Gastrocnemius medialis (tissue), 4 donors: ENCODE data around the gene LRRC63. TPM values are rescaled to one million over a fixed set of nuclear protein-coding genes. Genes with fewer than 3 reads are reported as not detected.

Source experiments
- ATAC-seq, 2 donors: fragments of 150-250 bp; one replicate each; pipeline ENCODE4 v1.9.1; 2016
- DNase-seq, 2 donors: peaks; one replicate each; pipeline ENCODE4 v3.0.0-alpha.2; 2019
- H3K27ac ChIP-seq, 4 donors: fragments of 200-600 bp; sonication (generic); 1 replicate in 1 of 4; 2 replicates in 3 of 4; pipeline ENCODE4 v1.5.1; 2016 to 2018; ENCODE audit warnings: mild to moderate bottlenecking in 2 of 4, moderate library complexity in 1 of 4
- H3K27me3 ChIP-seq, 3 donors: fragments of 200-600 bp; sonication (generic) in 2 of 3; 1 replicate in 1 of 3; 2 replicates in 2 of 3; pipeline versions ENCODE4 v1.5.1 to v1.6.0; 2016 to 2019; ENCODE audit warnings: mild to moderate bottlenecking in 1 of 3, moderate library complexity in 1 of 3
- H3K36me3 ChIP-seq, 2 donors: fragments of 200-600 bp; sonication (generic) in 1 of 2; one replicate each; pipeline ENCODE4 v1.5.1; 2017 to 2018
- H3K4me1 ChIP-seq, 2 donors: fragments of 200-600 bp; sonication (generic) in 1 of 2; one replicate each; pipeline ENCODE4 v1.5.1; 2016 to 2017; ENCODE audit warnings: mild to moderate bottlenecking in 2 of 2
- H3K4me3 ChIP-seq, 4 donors: fragments of 200-600 bp; sonication (generic) in 3 of 4; 1 replicate in 1 of 4; 2 replicates in 3 of 4; pipeline ENCODE4 v1.5.1; 2016 to 2019; ENCODE audit warnings: mild to moderate bottlenecking in 2 of 4
- H3K9me3 ChIP-seq, 3 donors: fragments of 200-600 bp; sonication (generic) in 2 of 3; 1 replicate in 1 of 3; 2 replicates in 2 of 3; pipeline ENCODE4 v1.5.1; 2016 to 2019
- POLR2A ChIP-seq, 2 donors: fragments of 450-650 bp; IDR thresholded peaks; one replicate each; pipeline ENCODE4 v1.6.1; 2017; ENCODE audit warnings: antibody characterized with exemption in 2 of 2, mild to moderate bottlenecking in 2 of 2, moderate library complexity in 2 of 2
- in situ Hi-C, 4 donors: fragments of 200-750 bp; cut with MboI; loops; one replicate each; pipeline versions ENCODE4 v1.15.0 to v1.8.0; 2017; ENCODE audit warnings: low sequenced_read_pairs in 4 of 4
- intact Hi-C: fragments of 100-400 bp; cut with DNase I; formaldehyde crosslinking; loops from one replicate; pipeline ENCODE4 v1.15.1; 2023; ENCODE audit warnings: low total_unique reads
- total RNA-seq, 4 donors: library from RNA; depleted of rRNA; stranded (reverse); fragments of >200 nt; gene quantifications; one replicate each; pipeline versions ENCODE4 v1.1.0 to v1.2.3, GENCODE V29; 2016
- TF ChIP-seq, protein P1 (sequence below), 5 experiments: fragments of 450-650 bp in 3 of 5; fragments of 200-600 bp in 2 of 5; sonication (generic) in 2 of 5; IDR thresholded peaks in 4 of 5; conservative IDR thresholded peaks in 1 of 5; 1 replicate in 4 of 5; 2 replicates in 1 of 5; pipeline ENCODE4 v1.5.1; 2016 to 2019; ENCODE audit warnings: antibody characterized with exemption in 5 of 5, mild to moderate bottlenecking in 3 of 5, moderate library complexity in 3 of 5

LRRC63 gene
- total RNA-seq, 4 donors from 2014 or later: not detected

DNA sequence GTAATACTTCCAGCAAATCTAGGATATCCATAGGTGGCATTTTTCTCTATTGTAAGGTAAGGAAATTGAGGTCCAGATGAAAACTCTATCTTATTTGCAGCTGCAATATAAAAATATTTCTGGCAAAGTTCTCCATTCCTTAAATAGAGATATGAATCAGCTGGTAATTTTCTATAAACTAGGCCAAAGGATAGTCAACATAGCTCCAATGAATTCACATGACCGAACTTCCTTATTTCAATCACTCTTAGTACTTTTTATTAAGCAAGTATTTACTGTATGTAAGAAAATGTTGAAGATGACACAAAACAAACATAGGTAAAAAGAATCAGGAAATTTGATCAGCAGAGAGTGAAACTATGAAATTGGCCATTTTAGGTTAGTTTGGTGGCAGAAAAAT lies 16.7 kb upstream of the LRRC63 start:
- ATAC-seq (no peak), DNase-seq (no peak)
- no peak overlapping the region for H3K4me3 ChIP-seq
- H3K9me3 ChIP-seq: no peaks in the 10 kb centered on the region
- H3K27ac ChIP-seq: no peak overlapping the region
- intact Hi-C loops (no loop called here), in situ Hi-C loops (no loop called here)
- no peaks in the 10 kb centered on the region for H3K4me1 ChIP-seq
- no peaks in the 10 kb centered on the region for H3K36me3 ChIP-seq
- TF ChIP-seq, protein P1, sequence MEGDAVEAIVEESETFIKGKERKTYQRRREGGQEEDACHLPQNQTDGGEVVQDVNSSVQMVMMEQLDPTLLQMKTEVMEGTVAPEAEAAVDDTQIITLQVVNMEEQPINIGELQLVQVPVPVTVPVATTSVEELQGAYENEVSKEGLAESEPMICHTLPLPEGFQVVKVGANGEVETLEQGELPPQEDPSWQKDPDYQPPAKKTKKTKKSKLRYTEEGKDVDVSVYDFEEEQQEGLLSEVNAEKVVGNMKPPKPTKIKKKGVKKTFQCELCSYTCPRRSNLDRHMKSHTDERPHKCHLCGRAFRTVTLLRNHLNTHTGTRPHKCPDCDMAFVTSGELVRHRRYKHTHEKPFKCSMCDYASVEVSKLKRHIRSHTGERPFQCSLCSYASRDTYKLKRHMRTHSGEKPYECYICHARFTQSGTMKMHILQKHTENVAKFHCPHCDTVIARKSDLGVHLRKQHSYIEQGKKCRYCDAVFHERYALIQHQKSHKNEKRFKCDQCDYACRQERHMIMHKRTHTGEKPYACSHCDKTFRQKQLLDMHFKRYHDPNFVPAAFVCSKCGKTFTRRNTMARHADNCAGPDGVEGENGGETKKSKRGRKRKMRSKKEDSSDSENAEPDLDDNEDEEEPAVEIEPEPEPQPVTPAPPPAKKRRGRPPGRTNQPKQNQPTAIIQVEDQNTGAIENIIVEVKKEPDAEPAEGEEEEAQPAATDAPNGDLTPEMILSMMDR (IDR thresholded peaks at IDR 0.05 in 4 of 5, conservative IDR thresholded peaks at IDR 0.05 in 1 of 5): no peak
- no peak for TF ChIP-seq POLR2A (IDR thresholded peaks at IDR 0.05)
- H3K27me3 ChIP-seq: no peaks in the 10 kb centered on the region

DNA sequence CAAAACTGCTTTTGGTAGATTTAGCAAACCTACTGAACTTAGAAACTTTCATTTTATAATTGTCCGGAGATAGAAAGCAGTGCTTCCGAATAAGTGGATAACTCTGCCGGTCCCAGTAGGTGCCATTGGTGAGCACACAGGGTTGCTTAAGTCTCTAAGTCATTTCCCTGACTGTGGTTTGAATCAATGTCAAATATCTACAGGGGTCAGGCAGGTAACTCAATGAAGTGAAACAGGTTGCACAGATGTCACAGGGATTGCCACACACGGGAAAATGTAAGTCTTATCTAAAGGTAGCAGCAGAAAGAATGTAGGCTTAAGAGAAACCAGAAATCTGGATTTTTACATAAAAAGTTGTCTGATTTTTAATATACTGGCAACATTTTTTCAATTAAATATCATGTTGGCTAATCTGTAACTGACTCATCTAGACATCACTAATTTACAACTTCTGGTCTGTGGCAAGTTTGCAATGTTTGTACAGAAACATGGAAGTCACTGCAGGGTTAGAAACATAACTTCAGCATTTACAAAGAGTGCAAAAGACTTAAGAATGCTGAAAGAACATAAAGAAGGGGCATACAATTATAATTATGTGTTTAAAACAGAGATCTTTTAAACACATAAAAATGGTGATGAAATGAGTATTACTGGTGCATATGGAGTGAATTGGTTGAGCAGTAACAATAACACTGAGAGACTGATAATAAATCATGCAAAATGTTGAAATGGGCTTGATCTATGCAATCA lies 14.3 kb upstream of the LRRC63 start:
- intact Hi-C loops: no loop called here
- Histone ChIP-seq H3K36me3 (no peaks in the 10 kb centered on the region), H3K4me3 (no peak overlapping the region), H3K27ac (no peak overlapping the region), H3K4me1 (no peaks in the 10 kb centered on the region), H3K9me3 (no peaks in the 10 kb centered on the region), H3K27me3 (no peaks in the 10 kb centered on the region)
- in situ Hi-C loops: no loop called here
- TF ChIP-seq POLR2A (IDR thresholded peaks at IDR 0.05): no peak
- TF ChIP-seq, protein P1 (IDR thresholded peaks at IDR 0.05 in 4 of 5, conservative IDR thresholded peaks at IDR 0.05 in 1 of 5): no peak
- ATAC-seq (no peak), DNase-seq (no peak)

DNA sequence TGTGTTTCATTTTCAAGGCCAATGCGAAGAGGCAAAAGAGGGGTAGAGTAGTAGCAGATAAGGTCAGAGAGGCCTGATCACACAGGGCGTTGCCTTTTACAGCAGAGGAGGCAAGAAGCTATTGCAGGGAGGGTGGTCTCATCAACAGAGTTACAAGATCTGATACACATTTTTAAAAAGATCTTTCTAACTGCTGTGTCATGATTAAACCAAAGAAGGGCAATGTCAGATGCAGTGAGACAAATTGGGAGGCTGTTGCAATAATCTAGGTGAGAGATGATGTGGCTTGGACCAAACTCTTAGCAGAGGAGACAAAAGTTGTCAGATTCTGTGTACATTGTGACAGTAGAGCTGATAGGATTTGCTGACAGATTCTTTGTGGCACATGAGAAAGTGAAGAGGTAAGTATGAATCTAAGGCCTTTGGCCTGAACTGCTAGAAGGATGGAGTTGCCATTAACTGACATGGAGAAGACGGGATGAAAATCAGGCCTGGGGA lies 13.0 kb upstream of the LRRC63 start:
- Histone ChIP-seq H3K27ac (no peak overlapping the region), H3K36me3 (no peaks in the 10 kb centered on the region)

DNA sequence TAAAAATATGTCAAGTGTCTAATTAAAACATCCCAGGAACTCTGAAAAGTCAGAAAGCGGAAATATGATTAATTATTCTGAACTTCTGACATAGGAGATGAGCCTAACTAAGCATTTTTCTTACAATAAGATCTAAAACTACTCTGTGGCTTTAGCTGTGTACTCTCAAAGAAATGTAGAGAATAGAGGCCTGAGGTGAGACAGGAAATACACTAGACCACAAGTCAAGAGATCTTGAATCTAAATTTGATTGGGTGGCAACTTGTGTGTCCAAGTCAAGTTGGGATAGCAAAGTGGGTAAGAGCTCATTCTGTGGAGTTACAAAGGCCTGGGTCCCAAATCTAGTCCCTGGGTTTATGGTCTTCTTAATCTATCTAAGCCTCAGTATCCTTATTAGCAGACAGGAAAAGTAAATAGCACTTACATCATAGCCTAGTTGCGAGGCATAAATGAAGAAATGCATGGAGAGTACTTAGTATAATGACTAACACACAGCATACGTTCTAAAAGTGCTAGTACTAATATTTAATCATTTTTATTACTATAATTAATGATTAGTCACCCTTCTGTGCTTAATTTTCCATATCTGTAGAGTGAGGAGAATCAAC lies 9.4 kb upstream of the LRRC63 start:
- DNase-seq (no peak), ATAC-seq (no peak)
- H3K9me3 ChIP-seq: no peaks in the 10 kb centered on the region
- H3K4me3 ChIP-seq: no peak overlapping the region
- TF ChIP-seq POLR2A (IDR thresholded peaks at IDR 0.05): no peak
- TF ChIP-seq, protein P1 (IDR thresholded peaks at IDR 0.05 in 4 of 5, conservative IDR thresholded peaks at IDR 0.05 in 1 of 5): no peak
- intact Hi-C loops (no loop called here), in situ Hi-C loops (no loop called here)
- no peaks in the 10 kb centered on the region for H3K4me1 ChIP-seq
- no peaks in the 10 kb centered on the region for H3K36me3 ChIP-seq
- no peaks in the 10 kb centered on the region for H3K27me3 ChIP-seq
- H3K27ac ChIP-seq: no peak overlapping the region

More for the DNA sequence above, 13.0 kb upstream of the LRRC63 start:
- no peaks in the 10 kb centered on the region for H3K27me3 ChIP-seq
- DNase-seq (no peak), ATAC-seq (no peak)
- no peaks in the 10 kb centered on the region for H3K4me1 ChIP-seq
- no peak overlapping the region for H3K4me3 ChIP-seq
- in situ Hi-C loops: no loop called here
- TF ChIP-seq POLR2A (IDR thresholded peaks at IDR 0.05): no peak
- TF ChIP-seq, protein P1 (IDR thresholded peaks at IDR 0.05 in 4 of 5, conservative IDR thresholded peaks at IDR 0.05 in 1 of 5): no peak
- intact Hi-C loops: no loop called here
- no peaks in the 10 kb centered on the region for H3K9me3 ChIP-seq
